ENCODE measurements around the gene KLHL29.

KLHL29 gene

GRCh38 chr2:23452853-23453420 lies 68.0 kb downstream of the KLHL29 start:
- DNase-seq, result no peak

- no peak for DNase-seq
Measured at GRCh38 chr2:23453432-23453831, 68.5 kb downstream of the KLHL29 start.

- DNase-seq, result no peak
Measured at GRCh38 chr2:23453836-23454460, 69.0 kb downstream of the KLHL29 start.

GRCh38 chr2:23454501-23455120 lies 69.6 kb downstream of the KLHL29 start:
- DNase-seq, result no peak

- no peak for DNase-seq
Measured at GRCh38 chr2:23456396-23456795, 71.4 kb downstream of the KLHL29 start.

- DNase-seq, result no peak
Measured at GRCh38 chr2:23456881-23457760, 72.1 kb downstream of the KLHL29 start.

- no peak for DNase-seq
Measured at GRCh38 chr2:23457990-23458682, 73.2 kb downstream of the KLHL29 start.

GRCh38 chr2:23459032-23459431 lies 74.1 kb downstream of the KLHL29 start:
- no peak for DNase-seq

GRCh38 chr2:23460228-23460627 lies 75.2 kb downstream of the KLHL29 start:
- DNase-seq, result no peak

GRCh38 chr2:23460993-23461392 lies 76.0 kb downstream of the KLHL29 start:
- DNase-seq, result no peak

GRCh38 chr2:23464156-23464555 lies 79.2 kb downstream of the KLHL29 start:
- no peak for DNase-seq

- DNase-seq, result no peak
Measured at GRCh38 chr2:23464905-23465537, 80.0 kb downstream of the KLHL29 start.

GRCh38 chr2:23465936-23466335 lies 81.0 kb downstream of the KLHL29 start:
- DNase-seq, result no peak

GRCh38 chr2:23467618-23468017 lies 82.6 kb downstream of the KLHL29 start:
- DNase-seq, result no peak

GRCh38 chr2:23468474-23469141 lies 83.6 kb downstream of the KLHL29 start:
- no peak for DNase-seq

GRCh38 chr2:23469142-23469540 lies 84.2 kb downstream of the KLHL29 start:
- no peak for DNase-seq

GRCh38 chr2:23475036-23475435 lies 90.1 kb downstream of the KLHL29 start:
- no peak for DNase-seq

- DNase-seq, result no peak
Measured at GRCh38 chr2:23475473-23475872, 90.5 kb downstream of the KLHL29 start.

GRCh38 chr2:23476786-23477185 lies 91.8 kb downstream of the KLHL29 start:
- no peak for DNase-seq

GRCh38 chr2:23477392-23477791 lies 92.4 kb downstream of the KLHL29 start:
- no peak for DNase-seq

GRCh38 chr2:23478087-23478932 lies 93.3 kb downstream of the KLHL29 start:
- DNase-seq, result no peak
